ENCODE data around the gene MDM2.

DNA sequence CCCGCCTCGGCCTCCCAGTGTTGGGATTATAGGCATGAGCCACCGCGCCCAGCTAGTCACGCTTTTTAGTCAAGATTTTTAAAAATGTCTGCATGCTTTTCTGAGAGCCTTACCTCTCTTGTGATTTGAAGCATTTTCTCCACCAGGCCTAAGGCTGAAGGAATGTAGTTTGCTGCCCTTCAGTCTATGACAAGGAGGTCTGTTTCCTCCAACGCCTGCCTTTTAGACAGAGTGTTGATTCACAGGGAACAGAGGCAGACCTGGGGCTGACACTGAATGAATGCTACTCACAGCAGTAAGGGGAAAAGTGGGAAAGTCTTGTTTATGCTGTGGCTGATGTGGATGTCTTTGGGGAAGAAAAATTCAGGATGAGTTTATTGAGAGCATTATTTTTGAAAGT lies 27.2 kb upstream of the MDM2 start:
- TF ChIP-seq TAF1 (IDR thresholded peaks at IDR 0.05; ENCODE audit: borderline replicate concordance, insufficient read depth, low read length): no peak
- TF ChIP-seq FOXP2 (optimal IDR thresholded peaks at IDR 0.05; ENCODE audit: borderline replicate concordance, extremely low read depth, extremely low read length, insufficient read depth): no peak
- TF ChIP-seq SIN3A (IDR thresholded peaks at IDR 0.05; ENCODE audit: borderline replicate concordance, insufficient read depth, low read length): no peak

Data from PFSK-1 (cell line).